ENCODE data around the gene RASSF4.

Gene RASSF4

GRCh38 chr10:45001381-45002148 is 42.0 kb downstream of the RASSF4 start:
- H3K36me3 ChIP-seq (replicated peaks; ENCODE audit: low read depth, low read length), result peaks cover 8% of the 10 kb centered on the region
- H4K20me1 ChIP-seq (ENCODE audit: insufficient read depth, low read length), result no peaks in the 10 kb centered on the region
- peak overlapping the region; percentile 68 for H3K4me2 ChIP-seq (ENCODE audit: low read length)
- TF ChIP-seq EZH2phosphoT487 (IDR thresholded peaks at IDR 0.05; ENCODE audit: low read depth), result no peak
- TF ChIP-seq CTCF (IDR thresholded peaks at IDR 0.05; ENCODE audit: low read depth, low read length), result no peak
- peak overlapping the region; percentile 21; the same call in 1 of the 2 replicates for H3K27ac ChIP-seq (ENCODE audit: low read length)
- H2AFZ ChIP-seq (ENCODE audit: low read depth, low read length), result no peak overlapping the region
- peak overlapping the region; percentile 79 for H3K4me3 ChIP-seq (ENCODE audit: low read length)
- no peaks in the 10 kb centered on the region for H3K27me3 ChIP-seq (ENCODE audit: low read depth, low read length)
- no peaks in the 10 kb centered on the region for H3K9me3 ChIP-seq (ENCODE audit: insufficient read depth, low read length)
- H3K79me2 ChIP-seq (ENCODE audit: low read length), result peaks cover 24% of the 10 kb centered on the region
- peak overlapping the region; percentile 55 for H3K9ac ChIP-seq (ENCODE audit: low read length)
- H3K4me1 ChIP-seq (ENCODE audit: low read length), result peaks cover 4% of the 10 kb centered on the region

GRCh38 chr10:45003432-45004000 is 43.9 kb downstream of the RASSF4 start:
- TF ChIP-seq EZH2phosphoT487 (IDR thresholded peaks at IDR 0.05; ENCODE audit: low read depth) (no peak), CTCF (IDR thresholded peaks at IDR 0.05; ENCODE audit: low read depth, low read length) (no peak)
- peaks cover 4% of the 10 kb centered on the region for H3K4me1 ChIP-seq (ENCODE audit: low read length)
- H4K20me1 ChIP-seq (ENCODE audit: insufficient read depth, low read length), result no peaks in the 10 kb centered on the region
- H3K4me2 ChIP-seq (ENCODE audit: low read length), result no peak overlapping the region
- H3K4me3 ChIP-seq (ENCODE audit: low read length), result no peak overlapping the region
- H3K79me2 ChIP-seq (ENCODE audit: low read length), result peaks cover 24% of the 10 kb centered on the region
- no peak overlapping the region for H2AFZ ChIP-seq (ENCODE audit: low read depth, low read length)
- H3K36me3 ChIP-seq (replicated peaks; ENCODE audit: low read depth, low read length), result peaks cover 8% of the 10 kb centered on the region
- H3K9ac ChIP-seq (ENCODE audit: low read length), result no peak overlapping the region
- no peak overlapping the region for H3K27ac ChIP-seq (ENCODE audit: low read length)
- no peaks in the 10 kb centered on the region for H3K9me3 ChIP-seq (ENCODE audit: insufficient read depth, low read length)
- H3K27me3 ChIP-seq (ENCODE audit: low read depth, low read length), result no peaks in the 10 kb centered on the region

- Histone ChIP-seq H3K4me3 (ENCODE audit: low read length) (no peak overlapping the region), H3K4me1 (ENCODE audit: low read length) (peaks cover 4% of the 10 kb centered on the region), H3K79me2 (ENCODE audit: low read length) (peaks cover 24% of the 10 kb centered on the region), H4K20me1 (ENCODE audit: insufficient read depth, low read length) (no peaks in the 10 kb centered on the region), H3K27ac (ENCODE audit: low read length) (no peak overlapping the region), H3K9ac (ENCODE audit: low read length) (no peak overlapping the region), H3K36me3 (replicated peaks; ENCODE audit: low read depth, low read length) (peaks cover 8% of the 10 kb centered on the region), H3K4me2 (ENCODE audit: low read length) (no peak overlapping the region), H3K27me3 (ENCODE audit: low read depth, low read length) (no peaks in the 10 kb centered on the region), H3K9me3 (ENCODE audit: insufficient read depth, low read length) (no peaks in the 10 kb centered on the region), H2AFZ (ENCODE audit: low read depth, low read length) (no peak overlapping the region)
- TF ChIP-seq CTCF (IDR thresholded peaks at IDR 0.05; ENCODE audit: low read depth, low read length), result no peak
- TF ChIP-seq EZH2phosphoT487 (IDR thresholded peaks at IDR 0.05; ENCODE audit: low read depth), result no peak
Observed at GRCh38 chr10:45004661-45005060, 45.1 kb downstream of the RASSF4 start.

GRCh38 chr10:45005284-45005683 is 45.7 kb downstream of the RASSF4 start:
- Histone ChIP-seq H3K36me3 (replicated peaks; ENCODE audit: low read depth, low read length) (peaks cover 8% of the 10 kb centered on the region), H3K27me3 (ENCODE audit: low read depth, low read length) (no peaks in the 10 kb centered on the region), H3K9ac (ENCODE audit: low read length) (no peak overlapping the region), H3K4me2 (ENCODE audit: low read length) (no peak overlapping the region), H3K4me3 (ENCODE audit: low read length) (no peak overlapping the region), H4K20me1 (ENCODE audit: insufficient read depth, low read length) (no peaks in the 10 kb centered on the region), H3K9me3 (ENCODE audit: insufficient read depth, low read length) (no peaks in the 10 kb centered on the region), H3K27ac (ENCODE audit: low read length) (no peak overlapping the region), H3K79me2 (ENCODE audit: low read length) (peaks cover 24% of the 10 kb centered on the region), H3K4me1 (ENCODE audit: low read length) (peaks cover 2% of the 10 kb centered on the region), H2AFZ (ENCODE audit: low read depth, low read length) (no peak overlapping the region)
- TF ChIP-seq EZH2phosphoT487 (IDR thresholded peaks at IDR 0.05; ENCODE audit: low read depth) (no peak), CTCF (IDR thresholded peaks at IDR 0.05; ENCODE audit: low read depth, low read length) (no peak)

Measured in OCI-LY3 (cell line).